ENCODE results near the gene MUC15.
"Not testable (repeated sequence)": the region's sequence is repeated elsewhere in the genome, so short reads cannot be mapped to it uniquely, and the experiment has no call there.

Gene MUC15, protein sequence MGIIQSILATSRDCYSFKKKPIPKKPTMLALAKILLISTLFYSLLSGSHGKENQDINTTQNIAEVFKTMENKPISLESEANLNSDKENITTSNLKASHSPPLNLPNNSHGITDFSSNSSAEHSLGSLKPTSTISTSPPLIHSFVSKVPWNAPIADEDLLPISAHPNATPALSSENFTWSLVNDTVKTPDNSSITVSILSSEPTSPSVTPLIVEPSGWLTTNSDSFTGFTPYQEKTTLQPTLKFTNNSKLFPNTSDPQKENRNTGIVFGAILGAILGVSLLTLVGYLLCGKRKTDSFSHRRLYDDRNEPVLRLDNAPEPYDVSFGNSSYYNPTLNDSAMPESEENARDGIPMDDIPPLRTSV

DNA sequence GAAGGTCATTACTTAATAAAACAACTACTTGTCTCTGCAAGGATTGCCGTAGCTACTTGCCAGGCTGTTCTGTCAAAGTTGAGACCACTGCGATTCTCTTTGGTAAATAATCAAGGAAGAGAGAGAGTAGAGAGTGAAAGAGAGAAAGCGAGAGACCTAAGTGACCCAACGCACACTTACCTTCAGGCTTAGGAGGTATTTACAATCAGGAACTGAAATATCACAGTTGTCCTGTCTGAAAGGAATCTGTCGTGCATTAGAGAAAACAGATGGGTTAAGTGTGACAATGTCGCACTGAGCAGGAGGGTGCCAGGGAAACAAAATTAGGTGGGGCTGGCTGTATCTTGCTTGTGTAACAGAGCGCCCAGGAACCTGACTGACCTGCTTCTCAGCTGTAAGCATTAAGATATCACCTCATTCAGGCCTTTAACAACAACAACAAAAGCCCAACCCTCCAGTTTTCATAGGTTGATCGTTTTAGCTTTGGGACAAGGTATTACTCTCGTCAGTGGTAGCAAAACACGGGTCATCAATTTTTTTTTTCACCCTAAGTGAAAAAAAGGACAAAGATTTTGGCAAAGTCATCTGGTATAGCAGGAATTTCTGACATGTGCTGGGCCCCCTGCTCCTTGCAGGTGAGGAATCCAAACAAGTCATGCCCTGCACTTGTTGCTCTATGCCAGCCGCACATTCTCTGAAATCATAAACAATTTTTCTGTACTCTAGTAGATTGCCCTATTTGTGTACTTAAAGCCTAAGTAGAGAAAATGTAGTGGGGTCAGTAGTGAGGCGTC lies at the start of gene MUC15:
Gene MUC15, minus strand, starts transcription at position 403 of the 794 bp plus-strand sequence. CDS start 5,169 bp downstream, outside the sequence.
- DNase-seq = no peak

DNA sequence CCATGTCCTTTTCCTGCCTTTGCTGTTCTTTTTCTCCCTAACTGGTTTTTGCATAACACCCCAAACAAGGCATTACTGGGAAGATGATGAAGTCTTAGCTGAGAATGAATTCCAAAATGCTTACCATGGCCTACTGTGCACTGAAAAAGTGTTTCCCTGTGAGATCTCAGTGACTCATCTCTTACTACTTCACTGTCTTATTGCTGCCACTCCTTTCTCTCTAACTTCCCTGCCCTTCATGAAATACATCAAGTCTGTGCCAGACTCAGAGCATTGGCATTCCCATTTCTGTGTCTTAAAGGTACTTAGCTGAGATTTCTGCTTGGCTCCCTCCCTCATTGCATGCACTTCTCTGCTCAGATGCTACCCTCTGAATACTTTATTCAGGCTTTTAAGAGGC lies 49.1 kb upstream of the MUC15 start:
- peak; percentile 49 for DNase-seq

DNA sequence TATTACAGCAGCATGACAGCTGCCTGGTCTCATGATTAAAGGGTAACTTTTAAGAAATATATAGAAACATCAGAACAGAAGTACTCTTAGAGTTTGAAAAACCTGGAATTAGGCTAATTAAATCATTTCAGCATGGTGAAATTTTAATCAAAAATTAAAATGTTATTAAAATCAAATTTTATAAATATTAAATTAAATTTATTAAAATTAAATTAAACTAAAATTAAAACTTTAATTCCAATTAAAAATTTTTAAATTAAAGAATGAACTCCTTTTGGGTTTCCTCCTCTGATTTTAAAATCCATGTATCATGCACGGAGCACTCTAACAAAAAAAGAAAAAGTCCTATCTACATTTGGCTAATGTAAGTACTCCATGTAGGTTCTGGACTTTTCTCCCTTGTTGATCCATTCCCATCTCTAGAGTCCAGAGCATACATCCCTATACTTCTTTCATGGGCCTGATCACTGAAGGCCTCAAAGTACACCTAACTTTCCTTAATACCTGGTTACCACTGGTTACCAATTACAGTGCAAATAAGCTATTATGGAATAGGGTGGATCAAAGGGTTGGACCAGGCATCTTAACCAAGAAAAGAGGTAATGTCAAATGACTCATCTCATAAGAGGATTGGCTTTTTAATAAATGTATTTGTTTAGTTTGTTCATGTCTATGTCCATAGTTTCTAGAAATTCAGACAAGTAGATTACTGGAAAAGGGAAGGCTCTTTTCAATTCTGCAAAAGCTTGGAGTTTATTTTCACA lies 48.4 kb upstream of the MUC15 start:
- no peak for DNase-seq

DNA sequence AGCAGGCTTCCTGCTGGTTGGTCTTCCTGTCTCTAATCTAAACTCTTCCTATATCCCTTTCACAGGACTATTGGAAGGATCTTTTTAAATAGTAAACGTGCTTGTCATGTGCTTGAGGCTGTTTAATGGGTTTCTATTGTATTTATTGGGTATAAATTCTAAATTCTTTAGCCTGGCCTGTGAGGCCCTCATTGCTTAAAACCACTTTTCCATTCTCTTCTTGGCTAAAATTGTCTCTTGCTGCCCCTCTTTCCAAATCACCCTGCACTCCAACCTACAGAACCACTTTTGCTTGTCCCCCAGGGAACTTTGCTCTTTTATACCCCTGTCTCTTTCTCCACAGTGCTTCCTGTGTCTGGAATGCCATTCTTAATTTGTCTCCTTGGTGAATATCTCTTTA lies 46.4 kb upstream of the MUC15 start:
- DNase-seq = no peak

DNA sequence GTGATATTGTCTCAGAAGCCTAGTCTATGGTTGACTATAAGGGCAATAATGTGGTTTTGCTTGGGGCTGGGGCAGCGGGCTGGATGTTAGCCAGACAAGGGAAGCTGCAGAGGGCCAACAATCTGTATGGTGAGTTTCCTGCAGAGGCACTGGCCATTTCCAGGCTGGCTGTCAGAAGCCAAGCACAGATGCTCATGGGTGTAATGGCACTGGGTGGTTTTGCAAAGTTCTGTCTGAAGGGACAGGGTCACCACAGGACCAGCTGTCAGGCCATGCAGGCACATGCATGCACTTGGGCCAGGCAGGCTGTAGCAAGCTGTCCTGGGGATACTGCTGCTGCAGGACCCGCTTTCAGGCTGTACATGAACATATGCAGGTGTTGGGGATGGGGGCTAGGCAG lies 41.7 kb upstream of the MUC15 start:
- no peak for DNase-seq

DNA sequence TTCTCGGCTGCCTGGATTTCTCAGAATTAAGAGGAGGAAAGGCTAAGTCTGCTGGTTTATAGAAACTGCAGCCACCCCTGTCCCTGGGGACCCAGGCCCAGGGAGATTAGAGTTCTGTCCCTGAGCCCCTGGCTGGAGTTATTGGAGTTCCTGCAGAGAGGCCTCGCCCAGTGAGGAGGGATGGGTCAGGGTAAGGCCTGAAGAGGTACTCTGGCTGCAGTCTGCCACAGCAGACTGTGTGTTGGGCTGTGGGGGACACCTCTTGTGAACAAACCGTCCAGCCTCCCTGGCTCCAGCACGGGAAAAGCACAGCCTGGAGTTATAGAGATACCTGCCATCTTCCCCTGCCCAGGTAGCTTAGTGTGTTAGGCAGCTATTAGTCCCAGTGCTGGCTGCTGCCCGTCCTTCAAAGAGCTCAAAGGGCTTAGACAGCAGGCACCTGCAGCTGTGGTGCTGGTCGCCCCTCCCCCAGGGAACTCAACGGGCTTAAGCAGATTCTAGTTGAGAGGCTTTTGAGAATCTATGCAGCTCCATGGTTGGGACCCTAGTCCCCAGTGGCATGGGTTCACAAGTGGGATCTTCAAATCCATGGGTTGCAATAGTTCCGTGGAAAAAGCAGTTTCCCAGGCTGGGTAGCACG lies 36.6 kb upstream of the MUC15 start:
- no peak for DNase-seq

DNA sequence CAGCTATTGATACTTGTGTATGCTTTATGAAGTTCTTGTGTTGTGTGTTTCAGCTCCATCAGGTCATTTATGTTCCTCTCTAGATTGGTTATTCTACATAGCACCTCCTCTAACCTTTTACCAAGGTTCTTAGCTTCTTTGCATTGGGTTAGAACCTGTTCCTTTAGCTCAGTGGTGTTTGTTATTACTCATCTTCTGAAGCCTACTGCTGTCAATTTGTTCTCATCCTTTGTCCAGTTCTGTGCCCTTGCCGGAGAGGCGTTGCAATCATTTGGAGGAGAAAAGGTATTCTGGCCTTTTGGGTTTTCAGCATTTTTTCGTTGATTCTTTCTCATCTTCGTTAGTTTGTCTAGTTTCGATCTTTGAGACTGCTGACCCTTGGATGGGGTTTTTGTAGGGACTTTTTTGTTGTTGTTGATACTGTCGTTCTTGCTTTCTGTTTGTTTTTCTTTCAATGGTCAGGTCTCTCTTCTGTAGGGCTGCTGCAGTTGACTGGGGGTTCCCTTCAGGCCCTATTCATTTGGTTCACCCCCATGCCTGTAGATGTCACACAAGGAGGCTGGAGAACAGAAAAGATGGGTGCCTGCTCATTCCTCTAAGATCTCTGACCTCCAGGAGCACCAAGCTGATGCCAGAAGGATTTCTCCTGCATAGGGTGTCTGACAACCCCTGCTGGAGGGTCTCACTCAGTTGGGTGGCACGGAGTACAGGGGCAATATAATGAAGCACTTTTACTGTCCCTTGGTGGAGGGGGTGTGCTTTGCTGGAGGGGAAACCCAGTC lies 35.9 kb upstream of the MUC15 start:
- no peak for DNase-seq

DNA sequence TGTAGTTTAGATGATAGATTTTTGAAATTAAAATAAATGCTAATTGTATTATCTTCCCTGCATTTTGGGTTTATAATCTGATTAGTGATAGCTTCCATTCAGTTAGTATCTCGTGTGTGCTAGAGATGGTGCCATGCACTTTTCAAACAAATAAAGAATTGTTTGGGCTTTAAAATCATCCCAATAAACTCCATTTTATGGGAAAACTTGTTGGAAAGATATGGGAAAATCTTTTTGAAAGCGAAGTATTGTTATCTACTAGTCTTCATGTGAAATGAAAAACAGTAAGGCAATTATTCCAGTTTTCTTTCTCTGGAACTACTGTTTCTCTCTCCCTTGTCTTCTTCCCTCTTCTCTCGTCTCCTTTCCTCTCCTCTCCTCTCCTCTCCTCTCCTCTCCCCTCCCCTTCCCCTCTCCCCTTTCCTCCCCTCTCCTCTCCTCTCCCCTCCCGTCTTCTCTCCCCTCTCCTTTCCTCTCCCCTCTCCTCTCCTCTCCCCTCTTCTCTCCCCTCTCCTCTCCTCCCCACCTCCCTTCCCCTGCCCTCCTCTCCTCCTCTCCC lies 27.9 kb upstream of the MUC15 start:
- no peak for DNase-seq

DNA sequence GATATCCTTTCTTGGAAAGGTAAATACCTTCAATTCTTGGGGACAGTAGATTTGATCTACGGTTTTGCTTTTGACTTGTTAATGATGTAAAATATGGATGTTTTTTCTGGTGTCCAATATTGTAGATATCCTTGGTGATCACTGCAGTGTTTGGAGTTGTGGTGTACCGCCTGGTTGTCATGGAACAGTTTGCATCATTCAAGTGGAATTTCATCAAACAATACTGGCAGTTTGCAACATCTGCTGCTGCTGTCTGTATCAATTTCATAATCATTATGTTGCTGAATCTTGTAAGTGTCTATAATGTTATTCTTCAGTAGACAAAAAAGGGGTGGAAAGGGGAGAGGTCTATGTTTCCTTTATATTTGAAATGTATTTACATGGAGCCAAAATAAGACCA lies 27.4 kb upstream of the MUC15 start:
- DNase-seq = no peak

DNA sequence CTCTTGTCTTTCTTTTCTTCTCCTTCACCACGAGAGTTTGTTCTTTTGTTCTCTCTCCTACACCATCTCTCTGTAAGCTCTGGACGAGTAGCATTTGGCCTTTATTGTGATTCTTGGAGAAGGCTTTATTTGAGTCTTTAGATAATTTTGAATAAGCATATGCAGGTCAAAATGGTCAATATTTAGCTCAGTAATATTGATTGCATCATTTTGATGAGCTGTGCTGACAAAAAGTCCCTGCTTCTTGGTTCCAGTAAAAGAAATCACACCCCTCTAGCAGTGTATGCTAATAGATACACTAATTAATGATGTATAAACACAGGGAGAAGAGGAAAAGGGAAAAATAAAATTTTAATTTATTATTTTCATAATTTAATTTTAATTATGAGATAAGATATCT lies 25.8 kb upstream of the MUC15 start:
- no peak for DNase-seq

DNA sequence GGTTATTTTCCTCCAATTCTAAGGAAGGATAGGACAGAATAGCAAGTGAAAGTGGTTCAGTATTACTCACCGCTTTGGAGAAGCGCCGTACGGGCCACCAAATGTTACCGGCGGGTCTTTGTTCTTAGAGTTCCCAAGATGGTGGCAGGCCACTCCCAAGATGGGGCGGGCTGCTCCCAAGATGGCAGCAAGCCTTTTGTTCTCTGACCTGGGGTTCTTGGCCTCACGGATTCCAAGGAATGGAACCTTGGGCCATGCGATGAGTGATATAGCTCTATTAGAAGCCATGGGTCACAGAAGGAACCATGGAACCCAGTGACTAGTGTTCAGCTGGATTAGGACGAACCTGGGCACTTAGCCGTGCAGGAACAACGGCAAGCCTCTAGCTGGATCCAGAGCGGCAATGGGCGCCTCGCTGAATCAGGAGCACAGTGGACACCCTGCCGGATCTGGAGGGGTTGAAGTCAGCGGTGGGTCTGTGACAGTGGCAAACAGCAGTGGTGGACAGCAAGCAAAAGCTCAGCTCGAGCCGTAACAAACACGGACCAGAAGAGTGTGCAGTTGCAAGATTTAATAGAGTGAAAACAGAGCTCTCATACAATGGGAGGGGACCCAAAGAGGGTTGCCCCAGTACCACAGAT lies 25.1 kb upstream of the MUC15 start:
- DNase-seq = not testable (repeated sequence)

DNA sequence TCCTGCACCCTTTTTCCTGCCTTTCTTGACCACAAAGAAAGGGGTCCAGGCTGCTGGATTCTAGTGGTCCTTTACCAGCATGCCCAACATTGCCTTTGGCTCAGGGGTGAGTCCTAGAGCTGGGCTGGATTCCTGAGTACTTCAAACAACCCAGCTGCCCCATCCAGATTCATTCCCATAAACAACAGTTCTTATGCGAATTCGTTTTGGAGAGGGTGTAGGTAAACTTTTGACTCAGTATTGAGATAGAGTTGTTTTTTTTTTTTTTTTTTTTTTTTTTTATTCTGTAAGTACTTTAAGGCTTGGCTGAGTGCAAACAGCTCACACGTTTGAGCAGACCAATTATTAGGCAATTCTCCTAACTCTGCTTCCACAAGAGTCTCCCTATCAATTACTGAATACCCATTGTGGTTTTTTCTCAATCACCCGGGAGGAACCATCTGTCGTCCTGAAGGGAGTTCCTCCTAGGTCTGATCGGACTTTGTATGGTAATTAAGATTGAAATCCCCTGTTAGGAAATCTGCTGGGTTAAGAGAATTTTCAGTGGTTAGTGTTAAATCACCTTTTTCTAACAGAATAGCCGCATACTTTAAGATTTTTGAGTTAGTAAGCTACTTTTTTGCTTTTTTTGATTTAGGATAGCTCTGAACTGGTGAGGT lies 23.3 kb upstream of the MUC15 start:
- not testable (repeated sequence) for DNase-seq

DNA sequence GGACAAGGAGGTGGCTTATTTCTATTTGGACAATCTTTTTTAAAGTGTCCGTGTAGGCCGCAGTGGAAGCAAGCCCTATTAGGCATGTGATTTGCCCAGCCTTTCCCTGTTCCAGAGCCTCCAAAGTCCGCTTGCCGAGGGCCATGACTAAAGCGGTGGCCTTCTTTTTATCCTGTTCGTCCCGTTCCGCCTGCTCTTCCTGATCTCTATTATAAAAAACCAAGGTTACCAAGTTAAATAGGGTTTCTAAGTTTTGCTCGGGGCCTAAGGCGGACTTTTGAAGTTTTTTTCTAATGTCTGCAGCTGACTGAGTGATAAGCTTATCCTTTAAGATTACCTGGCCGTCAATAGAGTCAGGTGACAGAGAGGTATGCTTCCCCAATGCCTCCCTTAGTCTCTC lies 21.6 kb upstream of the MUC15 start:
- no peak for DNase-seq

DNA sequence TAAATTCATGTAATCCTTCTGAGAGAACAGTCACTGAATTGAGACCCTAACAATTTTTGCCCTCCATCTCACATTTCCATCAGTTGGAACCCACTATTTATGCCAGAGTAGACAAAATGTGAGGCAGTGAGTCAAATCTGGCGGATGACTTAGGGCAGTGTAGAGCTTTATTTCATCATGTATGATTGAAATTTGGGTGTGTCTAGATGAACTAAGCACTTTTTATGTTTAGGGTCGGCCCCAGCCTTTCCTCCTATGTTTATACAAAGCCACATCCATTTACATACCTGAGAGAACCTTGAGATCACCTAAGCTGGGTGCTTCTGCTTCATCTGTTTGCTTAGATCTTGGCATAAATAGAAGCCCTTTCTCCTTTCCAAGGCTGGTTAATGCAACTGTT lies 15.0 kb upstream of the MUC15 start:
- DNase-seq = no peak

DNA sequence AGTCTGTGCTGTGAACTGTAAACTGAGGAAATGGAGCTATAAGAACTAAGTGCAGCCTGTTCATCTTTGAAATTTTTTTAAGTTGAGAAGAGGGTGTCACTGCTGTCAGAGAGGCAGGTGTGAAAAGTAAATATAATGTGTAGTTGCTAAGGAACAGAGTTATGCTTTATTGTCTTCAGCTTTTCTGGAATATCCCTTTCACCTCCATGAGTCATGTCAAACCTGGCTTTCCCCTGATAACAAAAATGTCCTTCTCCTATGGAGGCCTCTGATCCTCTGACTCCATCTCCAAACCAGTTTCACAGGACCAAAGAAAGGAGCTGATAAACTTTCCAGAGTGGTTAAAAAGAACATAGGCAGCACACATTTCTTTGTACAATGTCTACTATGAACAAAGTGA lies 12.8 kb upstream of the MUC15 start:
- no peak for DNase-seq

DNA sequence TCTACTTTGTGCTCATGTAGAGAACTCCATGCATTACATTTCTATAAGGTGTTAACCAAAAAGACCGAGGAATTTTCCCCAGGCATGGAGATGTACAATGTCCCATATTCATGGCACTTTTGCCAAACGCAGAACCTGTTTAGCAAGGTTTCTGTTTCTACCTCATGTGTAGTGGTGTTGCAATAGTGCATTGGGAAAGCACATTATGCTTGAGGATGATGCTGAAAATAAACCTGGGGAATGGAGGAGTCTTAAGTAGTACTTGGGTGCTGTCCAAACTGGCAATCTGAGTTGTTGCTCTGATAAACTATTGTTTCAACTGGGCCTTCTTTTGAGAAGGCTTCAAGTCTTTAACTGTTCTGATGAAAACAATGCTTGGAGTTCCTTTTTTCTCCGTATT lies 11.5 kb upstream of the MUC15 start:
- no peak for DNase-seq

DNA sequence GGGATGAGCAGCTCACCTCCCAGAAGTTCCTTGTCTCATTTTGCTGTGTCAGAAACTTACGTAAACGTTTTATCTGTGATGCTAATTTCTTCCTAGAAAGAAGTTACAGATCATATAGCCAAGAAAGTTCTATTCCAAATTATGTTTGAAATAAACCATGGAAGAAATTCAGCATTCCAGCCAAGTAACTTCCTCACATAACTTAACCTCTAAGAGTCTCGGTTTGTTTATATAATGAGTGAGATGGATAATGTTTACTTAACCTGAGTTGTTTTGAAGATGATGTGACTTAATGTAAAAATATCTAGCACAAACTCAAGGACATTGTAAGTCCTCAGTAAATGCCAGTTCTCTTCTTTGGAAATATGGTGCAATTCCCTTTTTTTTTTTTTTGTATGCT lies 8.9 kb upstream of the MUC15 start:
- DNase-seq = no peak

DNA sequence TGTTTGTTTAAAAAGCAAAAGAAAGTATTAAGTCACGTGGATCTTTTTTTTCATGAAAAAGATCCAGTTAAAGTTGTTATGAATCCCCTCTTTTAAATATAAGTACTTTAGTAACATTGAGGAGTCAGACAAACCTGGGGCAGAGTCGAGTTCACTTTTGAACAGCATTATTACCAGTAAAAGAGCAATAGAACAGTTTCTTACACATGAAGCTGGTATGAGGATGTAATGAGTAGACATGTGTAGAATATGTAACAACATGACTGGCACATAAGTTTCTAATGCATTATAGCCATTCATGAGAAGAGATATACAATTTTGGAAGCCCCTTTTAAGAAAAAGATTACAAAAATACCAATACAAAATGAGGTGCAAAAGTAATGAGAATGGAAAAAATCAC lies 7.6 kb upstream of the MUC15 start:
- DNase-seq = no peak

DNA sequence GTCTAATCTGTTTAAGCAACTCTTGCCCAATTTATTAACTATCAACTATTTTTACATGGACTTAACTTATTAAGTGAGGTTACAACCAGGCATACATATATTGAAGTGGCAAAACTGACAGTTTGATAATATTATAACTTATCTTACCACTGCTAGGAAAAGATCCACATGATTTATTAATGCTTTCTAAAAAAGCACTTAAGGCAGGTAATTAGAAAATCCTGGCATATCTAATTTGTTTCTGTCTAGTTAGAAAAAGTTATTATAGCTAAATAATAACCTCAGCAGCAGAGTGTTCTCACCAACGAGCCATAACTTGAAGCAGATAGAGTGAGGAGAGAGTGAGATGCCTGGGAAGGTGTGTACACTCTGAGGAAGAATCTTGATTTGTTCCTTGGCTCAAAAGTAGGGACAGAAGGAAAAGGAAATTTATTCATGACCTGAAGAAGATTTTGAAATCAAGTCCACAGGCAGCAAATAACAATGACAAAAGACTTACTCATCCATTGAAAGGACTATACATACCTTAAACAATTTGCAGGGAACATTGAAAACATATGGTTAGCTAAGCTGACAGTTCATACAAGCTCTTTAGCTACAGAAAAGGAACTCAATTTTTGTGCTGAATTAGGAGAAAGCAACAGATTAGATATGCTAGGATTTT lies 7.1 kb upstream of the MUC15 start:
- no peak for DNase-seq

DNA sequence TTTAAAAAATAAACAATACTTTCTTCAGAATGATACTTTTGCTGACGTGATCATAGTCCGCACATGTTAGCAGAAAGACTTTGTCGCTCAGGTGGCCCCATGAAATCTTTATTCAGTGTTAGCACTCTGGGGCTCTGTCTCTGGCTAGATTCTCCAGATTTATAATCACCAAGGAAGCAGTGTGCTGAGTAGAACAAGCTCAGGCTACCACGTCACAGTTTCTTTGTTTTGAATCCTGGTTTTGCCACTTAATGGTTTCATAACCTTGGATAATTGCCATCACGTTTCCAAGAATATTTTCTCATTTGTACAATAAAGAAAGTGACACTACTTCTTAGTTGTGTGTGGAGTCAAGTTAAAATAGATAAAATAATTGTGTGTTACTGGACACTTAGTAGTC lies 3.9 kb upstream of the MUC15 start:
- DNase-seq = no peak

Data from 8988T (cell line).